ENCODE measurements around the gene LRRFIP1.
"Not testable (repeated sequence)": the region's sequence is repeated elsewhere in the genome, so short reads cannot be mapped to it uniquely, and the experiment has no call there.

Gene LRRFIP1

DNA sequence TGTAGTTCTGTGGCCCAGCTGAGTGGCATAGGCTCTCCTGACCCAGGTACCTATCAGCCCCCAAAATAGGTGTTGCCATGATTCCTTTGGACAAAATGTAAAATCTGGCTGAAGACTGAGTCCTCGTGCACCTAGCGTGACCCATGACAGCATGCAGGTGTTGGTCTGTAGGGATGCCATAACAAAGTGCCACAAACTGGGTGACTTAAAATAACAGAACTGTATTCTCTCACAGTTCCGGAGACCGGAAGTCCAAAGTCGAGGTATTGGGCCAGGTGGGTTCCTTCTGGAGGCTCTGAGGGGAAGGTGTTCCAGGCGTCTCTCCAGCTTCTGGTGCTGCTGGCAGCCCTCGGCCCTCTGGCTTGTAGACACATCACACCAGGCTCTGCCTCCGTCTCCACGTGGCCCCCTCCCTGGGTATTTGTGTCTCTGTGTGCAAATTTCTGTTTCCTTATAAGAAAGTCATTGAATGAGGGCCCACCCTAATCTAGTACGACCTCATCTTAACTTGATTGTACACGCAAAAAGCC is 34.5 kb downstream of the LRRFIP1 start:
- no peak overlapping the region for H3K4me3 ChIP-seq (ENCODE audit: low read depth, low read length)

DNA sequence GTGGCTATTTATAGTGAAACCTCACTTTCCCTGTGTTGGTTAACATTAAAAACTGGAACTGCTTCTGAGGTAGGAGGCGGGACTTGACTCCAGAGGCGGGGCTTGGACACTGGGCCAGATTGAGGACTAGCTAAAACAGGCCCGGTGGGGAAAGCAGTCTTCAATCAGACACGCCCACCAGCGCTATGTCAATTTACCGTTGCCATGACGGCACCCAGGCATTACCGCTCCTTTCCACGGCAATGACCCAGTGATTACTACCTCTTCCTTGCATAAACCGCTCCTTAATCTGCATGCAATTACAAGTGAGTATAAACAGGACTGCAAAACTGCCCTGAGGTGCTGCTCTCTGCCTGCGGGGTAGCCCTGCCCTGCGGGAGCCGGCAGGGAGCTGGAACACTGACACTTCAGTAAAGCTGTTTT is 35.3 kb downstream of the LRRFIP1 start:
- no peak overlapping the region for H3K4me3 ChIP-seq (ENCODE audit: low read depth, low read length)

GRCh38 chr2:237663517-237664110 is 36.2 kb downstream of the LRRFIP1 start:
- H3K4me3 ChIP-seq (ENCODE audit: low read depth, low read length), result no peak overlapping the region

DNA sequence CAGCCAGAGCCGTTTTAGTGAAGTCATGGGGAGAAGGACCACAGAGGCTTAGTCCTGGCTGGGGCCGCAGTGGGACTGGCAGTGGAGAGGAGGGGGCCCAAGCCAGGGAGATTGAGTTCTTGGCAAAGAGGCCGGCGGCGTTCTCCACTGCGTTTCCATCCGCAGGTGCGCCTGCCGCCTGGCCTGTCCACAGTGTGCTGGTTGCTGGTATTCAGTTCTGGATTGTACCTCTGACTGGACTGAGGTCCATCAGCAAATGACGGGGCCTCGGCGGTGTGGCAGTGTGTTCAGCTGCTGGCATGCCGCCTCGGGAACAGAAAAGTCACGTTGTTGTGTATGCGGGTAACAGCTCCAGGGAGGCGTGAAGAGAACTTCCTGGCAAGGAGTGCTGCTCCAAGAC is 36.8 kb downstream of the LRRFIP1 start:
- no peak overlapping the region for H3K4me3 ChIP-seq (ENCODE audit: low read depth, low read length)

GRCh38 chr2:237665713-237666143 is 38.3 kb downstream of the LRRFIP1 start:
- no peak overlapping the region for H3K4me3 ChIP-seq (ENCODE audit: low read depth, low read length)

GRCh38 chr2:237666606-237667005 is 39.2 kb downstream of the LRRFIP1 start:
- no peak overlapping the region for H3K4me3 ChIP-seq (ENCODE audit: low read depth, low read length)

GRCh38 chr2:237667050-237667576 is 39.7 kb downstream of the LRRFIP1 start:
- not testable (repeated sequence) for H3K4me3 ChIP-seq (ENCODE audit: low read depth, low read length)

DNA sequence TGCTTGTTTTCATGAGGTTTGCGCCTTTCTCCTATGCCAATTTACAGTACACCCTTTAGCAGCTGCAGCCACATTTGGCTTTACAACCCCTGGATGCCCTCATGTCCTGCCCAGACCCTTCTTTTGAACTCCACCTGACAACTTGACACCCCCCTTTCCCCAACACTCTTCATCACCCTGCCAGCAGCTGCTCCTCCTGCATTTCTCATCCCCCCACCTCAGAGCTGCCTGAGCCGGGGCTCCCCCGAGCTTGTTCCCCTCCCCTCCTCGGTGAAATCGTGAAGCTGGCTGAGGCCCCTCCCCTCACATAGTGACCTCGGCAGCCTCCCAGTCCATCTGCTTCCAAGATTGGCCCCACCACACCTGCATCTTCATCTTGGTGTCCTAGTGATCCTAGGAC is 40.5 kb downstream of the LRRFIP1 start:
- no peak overlapping the region for H3K4me3 ChIP-seq (ENCODE audit: low read depth, low read length)

GRCh38 chr2:237668440-237668839 is 41.1 kb downstream of the LRRFIP1 start:
- H3K4me3 ChIP-seq (ENCODE audit: low read depth, low read length), result no peak overlapping the region

- H3K4me3 ChIP-seq (ENCODE audit: low read depth, low read length), result no peak overlapping the region
Observed at GRCh38 chr2:237669283-237669627, 41.9 kb downstream of the LRRFIP1 start.

GRCh38 chr2:237669628-237670392 is 42.4 kb downstream of the LRRFIP1 start:
- H3K4me3 ChIP-seq (ENCODE audit: low read depth, low read length), result no peak overlapping the region

GRCh38 chr2:237670641-237671040 is 43.3 kb downstream of the LRRFIP1 start:
- H3K4me3 ChIP-seq (ENCODE audit: low read depth, low read length), result no peak overlapping the region

DNA sequence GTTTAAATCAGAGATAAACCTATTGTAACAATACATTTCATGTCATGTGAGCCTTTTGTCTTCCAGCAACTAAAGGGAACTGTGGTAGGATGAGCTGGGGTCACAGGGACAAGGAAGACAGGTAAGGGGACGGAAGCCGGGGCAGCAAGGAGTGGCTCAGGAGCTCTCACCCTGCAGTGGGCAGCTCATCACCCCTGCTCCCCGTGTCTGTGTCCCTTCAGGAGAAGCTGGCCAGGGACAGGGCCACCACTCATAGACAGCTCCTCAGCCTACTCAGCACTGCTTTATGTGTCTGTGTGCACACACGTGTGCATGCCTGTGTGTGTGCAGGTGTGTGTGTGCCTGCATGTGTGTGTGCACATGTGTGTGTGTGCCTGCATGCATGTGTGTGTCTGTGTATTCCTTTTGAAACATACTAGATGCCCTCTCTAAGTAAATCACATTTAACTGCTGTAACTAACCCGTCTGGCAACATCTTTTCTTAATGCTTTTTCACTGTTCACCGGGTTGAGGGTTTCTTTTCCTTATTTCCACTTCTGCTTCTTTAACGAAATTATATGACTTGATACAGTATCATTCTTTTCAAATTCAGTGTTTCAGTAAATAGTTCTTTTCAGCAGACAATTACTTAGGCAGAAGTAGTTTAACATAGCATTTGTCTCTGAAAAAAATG is 44.2 kb downstream of the LRRFIP1 start:
- no peak overlapping the region for H3K4me3 ChIP-seq (ENCODE audit: low read depth, low read length)

DNA sequence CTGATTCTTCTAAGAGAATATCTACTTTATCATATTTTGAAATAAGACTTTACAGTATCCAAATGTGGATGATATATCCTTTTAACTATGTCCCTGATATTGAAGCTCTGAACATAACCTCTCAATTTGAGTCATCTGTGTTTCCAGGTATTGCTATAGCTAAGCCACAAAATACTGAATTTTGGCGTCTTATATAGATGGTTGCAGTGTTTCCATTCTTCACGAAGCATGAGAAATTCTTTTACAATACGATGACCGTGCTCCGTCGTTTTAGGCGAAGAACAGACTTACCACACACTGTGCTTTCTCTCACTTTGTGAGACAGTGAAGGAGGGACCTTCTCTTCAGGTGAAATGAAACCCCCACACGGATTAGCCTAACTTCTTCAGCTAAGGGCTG is 45.3 kb downstream of the LRRFIP1 start:
- H3K4me3 ChIP-seq (ENCODE audit: low read depth, low read length), result no peak overlapping the region

GRCh38 chr2:237673130-237674001 is 46.0 kb downstream of the LRRFIP1 start:
- H3K4me3 ChIP-seq (ENCODE audit: low read depth, low read length), result no peak overlapping the region

DNA sequence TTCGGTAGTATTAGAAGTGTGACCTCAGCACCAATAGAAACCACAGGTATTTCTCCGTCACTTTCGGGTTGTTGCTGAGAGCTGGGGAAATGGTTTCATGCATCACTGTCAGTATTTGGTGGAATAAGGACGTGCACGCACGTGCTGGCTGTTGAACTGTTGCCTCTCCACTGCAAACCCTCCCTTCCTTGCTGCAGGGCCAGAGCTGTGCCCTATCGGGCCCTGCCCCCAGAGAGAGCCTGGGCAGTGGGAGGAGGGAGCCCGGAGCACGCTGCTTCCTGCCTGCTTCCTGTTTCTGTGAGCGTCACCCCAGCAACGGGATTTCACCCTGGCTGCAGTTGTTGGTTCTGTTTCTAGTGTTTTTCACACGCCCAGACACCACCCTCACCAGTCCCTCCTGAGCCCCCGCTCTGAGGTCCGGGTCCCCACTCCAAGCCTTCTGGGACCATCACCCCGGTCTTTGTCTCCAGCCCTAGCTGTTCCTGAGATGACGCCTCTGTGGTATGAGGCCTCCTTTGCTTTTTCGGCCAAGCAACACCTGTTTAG is 47.4 kb downstream of the LRRFIP1 start:
- no peak overlapping the region for H3K4me3 ChIP-seq (ENCODE audit: low read depth, low read length)

- H3K4me3 ChIP-seq (ENCODE audit: low read depth, low read length), result no peak overlapping the region
Observed at GRCh38 chr2:237675316-237675715, 47.9 kb downstream of the LRRFIP1 start.

- no peak overlapping the region for H3K4me3 ChIP-seq (ENCODE audit: low read depth, low read length)
Observed at GRCh38 chr2:237680702-237681478, 53.5 kb downstream of the LRRFIP1 start.

DNA sequence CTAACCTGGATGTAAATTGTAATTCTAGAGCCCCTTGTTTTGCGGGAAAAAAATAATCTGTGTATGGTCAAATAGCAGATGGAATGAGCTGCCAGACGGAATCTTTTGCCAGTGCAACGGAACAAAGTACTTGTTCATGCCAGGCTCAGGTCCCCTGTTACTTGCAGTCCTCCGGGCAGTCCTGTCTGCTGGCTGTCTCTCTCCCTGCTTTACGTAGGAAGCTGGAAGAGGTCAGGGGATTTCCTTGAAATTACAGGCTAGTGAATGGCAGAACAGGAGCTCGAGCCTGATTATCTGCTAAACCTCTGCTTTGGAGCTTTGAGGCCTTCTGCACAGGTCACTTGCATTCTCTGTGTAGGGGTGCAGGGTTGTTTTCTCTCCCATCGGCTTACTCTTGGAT is 54.8 kb downstream of the LRRFIP1 start:
- H3K4me3 ChIP-seq (ENCODE audit: low read depth, low read length), result no peak overlapping the region

Measured in iPS-11a (cell line).